GM12892 (cell line): ENCODE results near the gene CCDC54.

Experiments
- DNase-seq: peaks from one replicate; pipeline ENCODE4 v3.0.0; 2011; ENCODE audit not compliant: insufficient read length
- FAIRE-seq: peaks from 2 replicates; lab custom pipeline; 2011; peaks lifted over from hg19 to GRCh38; lab: Jason Lieb, UNC
- POLR2A ChIP-seq: IDR thresholded peaks from 2 replicates; pipeline ENCODE4 v1.6.1; 2011; ENCODE audit warnings: low read depth, low read length, control low read depth
- POLR2AphosphoS5 ChIP-seq: IDR thresholded peaks from 2 replicates; pipeline ENCODE4 v1.6.1; 2011; ENCODE audit warnings: low read depth, low read length, control low read depth
- TAF1 ChIP-seq: IDR thresholded peaks from 2 replicates; pipeline ENCODE4 v1.6.1; 2011; ENCODE audit warnings: low read depth, mild to moderate bottlenecking, control low read depth, low read length, borderline replicate concordance

CCDC54 gene

DNA sequence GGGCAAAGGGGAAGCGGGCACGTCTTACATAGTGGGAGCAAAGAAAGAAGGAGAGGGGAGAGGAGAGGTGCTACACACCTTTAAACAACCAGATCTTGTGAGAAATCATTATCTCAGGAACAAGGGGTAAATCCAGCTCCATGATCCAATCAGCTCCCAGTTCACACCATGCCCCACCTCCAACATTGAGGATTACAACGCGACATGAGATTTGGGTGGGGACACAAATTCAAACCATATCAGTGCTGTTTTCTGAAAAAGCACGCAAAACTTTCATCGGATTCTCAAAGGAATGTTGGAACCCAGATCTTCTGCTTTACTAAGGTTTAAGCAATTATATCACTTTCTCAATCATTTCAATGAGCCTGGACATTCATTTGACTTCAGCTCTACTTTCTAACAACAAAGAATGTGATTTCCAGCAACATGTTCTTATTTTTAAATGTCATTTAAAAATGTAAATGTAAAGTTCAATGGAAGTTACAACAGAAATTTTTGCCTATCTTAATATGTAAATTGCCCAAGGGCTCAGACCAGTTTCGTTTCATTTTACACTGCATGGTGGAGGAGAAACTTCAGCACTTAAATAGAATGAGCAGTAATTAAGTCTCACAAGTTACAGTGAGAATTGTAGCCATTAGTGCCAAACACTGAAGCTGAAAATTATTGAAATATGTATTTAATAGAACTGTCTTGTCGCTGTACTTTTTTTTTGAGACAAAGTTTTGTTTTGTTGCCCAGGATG is 8.4 kb upstream of the CCDC54 start:
- no peak for TF ChIP-seq POLR2A
- TF ChIP-seq TAF1: no peak
- no peak for TF ChIP-seq POLR2AphosphoS5
- DNase-seq (no peak), FAIRE-seq (no peak)

DNA sequence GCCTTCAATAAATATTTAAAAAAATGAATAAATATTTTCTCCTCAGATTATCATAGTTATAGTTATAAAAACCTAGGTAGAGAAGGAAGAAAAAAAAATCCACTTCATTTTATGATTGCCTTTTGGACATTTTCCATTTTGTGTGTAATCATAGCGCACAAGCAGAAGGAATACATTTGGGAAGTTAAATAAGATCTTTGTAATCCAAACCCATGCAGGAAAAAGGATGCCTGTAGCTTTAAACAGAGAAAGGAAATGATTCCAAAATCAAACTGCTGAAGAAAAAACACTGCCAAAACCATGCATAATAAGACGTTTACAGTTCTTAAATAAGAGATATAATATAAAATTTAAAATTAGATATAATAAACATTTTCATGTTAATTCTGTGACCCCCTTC is 7.4 kb upstream of the CCDC54 start:
- no peak for FAIRE-seq
- TF ChIP-seq POLR2A (no peak), TAF1 (no peak), POLR2AphosphoS5 (no peak)
- no peak for DNase-seq

GRCh38 chr3:107370907-107371306 is 6.3 kb upstream of the CCDC54 start:
- DNase-seq: no peak
- FAIRE-seq: no peak
- TF ChIP-seq TAF1: no peak
- no peak for TF ChIP-seq POLR2A
- no peak for TF ChIP-seq POLR2AphosphoS5

- FAIRE-seq (no peak), DNase-seq (no peak)
- no peak for TF ChIP-seq POLR2A
- no peak for TF ChIP-seq POLR2AphosphoS5
- no peak for TF ChIP-seq TAF1
These were observed 4.7 kb upstream of the CCDC54 start for GRCh38 chr3:107372506-107372905.

GRCh38 chr3:107373896-107374295 is 3.3 kb upstream of the CCDC54 start:
- FAIRE-seq: no peak
- no peak for DNase-seq
- TF ChIP-seq POLR2AphosphoS5: no peak
- TF ChIP-seq POLR2A: no peak
- no peak for TF ChIP-seq TAF1

GRCh38 chr3:107375682-107376081 is 1.6 kb upstream of the CCDC54 start:
- TF ChIP-seq POLR2A (no peak), POLR2AphosphoS5 (no peak), TAF1 (no peak)
- FAIRE-seq (no peak), DNase-seq (no peak)

GRCh38 chr3:107382631-107383030 is 5.4 kb downstream of the CCDC54 start:
- no peak for FAIRE-seq
- no peak for TF ChIP-seq POLR2A
- no peak for TF ChIP-seq POLR2AphosphoS5
- no peak for TF ChIP-seq TAF1
- DNase-seq: no peak

GRCh38 chr3:107384428-107384827 is 7.2 kb downstream of the CCDC54 start:
- DNase-seq: no peak
- no peak for FAIRE-seq
- TF ChIP-seq POLR2AphosphoS5 (no peak), TAF1 (no peak), POLR2A (no peak)

GRCh38 chr3:107384907-107385306 is 7.7 kb downstream of the CCDC54 start:
- FAIRE-seq: no peak

DNA sequence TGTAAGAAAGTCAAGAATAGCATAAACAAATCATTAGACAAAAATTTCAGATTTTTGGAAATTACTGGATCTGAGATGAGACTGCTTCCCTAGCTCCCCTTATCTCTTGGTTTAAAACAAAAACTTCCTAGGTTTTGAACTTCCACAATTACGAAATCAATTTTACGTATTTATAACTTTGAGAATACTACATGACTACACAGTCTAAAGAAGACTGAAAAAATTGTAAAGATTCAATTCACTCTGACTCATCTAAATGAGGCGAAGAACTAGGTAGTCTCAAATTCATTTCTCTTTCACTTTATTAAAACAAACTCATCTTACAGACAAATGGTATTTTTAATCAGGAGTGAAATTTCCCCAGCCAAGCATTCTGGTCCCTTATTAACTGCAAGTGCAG is 10.3 kb downstream of the CCDC54 start:
- no peak for TF ChIP-seq POLR2AphosphoS5
- TF ChIP-seq POLR2A: no peak
- no peak for TF ChIP-seq TAF1
- FAIRE-seq (no peak), DNase-seq (no peak)

More at GRCh38 chr3:107384907-107385306, 7.7 kb downstream of the CCDC54 start:
- no peak for TF ChIP-seq POLR2AphosphoS5
- no peak for TF ChIP-seq POLR2A
- no peak for TF ChIP-seq TAF1
- DNase-seq: no peak

DNA sequence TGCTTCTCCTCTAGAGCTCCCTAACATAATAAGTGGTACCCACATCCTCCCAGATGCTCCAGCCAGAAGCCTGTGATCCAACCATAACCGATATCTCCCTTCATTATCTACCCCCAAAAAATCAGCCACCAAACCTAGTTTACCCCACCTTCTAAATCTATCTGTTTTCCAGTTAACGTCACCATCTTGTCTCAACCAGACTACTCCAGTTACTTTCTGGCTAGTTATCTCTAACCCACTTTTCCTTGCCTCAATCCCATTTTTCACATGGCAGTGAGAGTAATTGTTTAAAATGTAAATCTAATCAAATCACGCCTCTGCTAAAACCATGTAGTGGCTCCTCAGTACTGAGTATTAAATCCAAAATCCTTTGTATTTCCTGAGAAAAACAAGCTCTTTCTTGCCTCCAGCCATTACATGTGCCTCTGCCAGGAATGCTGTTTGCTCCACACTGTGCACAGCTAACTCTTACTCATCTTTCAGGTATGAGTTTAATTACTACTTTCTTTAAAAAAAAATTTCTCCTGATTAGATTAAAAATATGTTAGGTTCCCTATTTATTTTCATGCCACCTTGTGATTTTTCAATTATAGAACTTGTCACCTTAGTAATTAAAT is 15.4 kb downstream of the CCDC54 start:
- FAIRE-seq (no peak), DNase-seq (no peak)
- TF ChIP-seq POLR2AphosphoS5: no peak

- no peak for TF ChIP-seq POLR2A
- no peak for TF ChIP-seq POLR2AphosphoS5
- TF ChIP-seq TAF1: no peak
- DNase-seq (no peak), FAIRE-seq (no peak)
These were observed 17.3 kb downstream of the CCDC54 start for GRCh38 chr3:107394502-107394901.
